HepG2 (cell line): ENCODE results near the gene UQCRC1. TPM values are rescaled to one million over a fixed set of nuclear protein-coding genes. Genes with fewer than 3 reads are reported as not detected.

ENCODE experiments used
- ATAC-seq: fragments of 200-7000 bp; cut with Tn5 transposase; 3 replicates; pipeline ENCODE4 v1.9.1; 2020; ENCODE audit warnings: mild to moderate bottlenecking, moderate library complexity
- BruUV-seq: library from RNA; stranded (reverse); fragments of 400-500 nt; replicated peaks from 2 replicates; lab custom pipeline; 2021; lab: Mats Ljungman, UMichigan
- CTCF ChIA-PET: fragments of 300-600 bp; formaldehyde crosslinking; extraction: SDS; loops from one replicate; lab custom pipeline; 2021; ENCODE audit warnings: low total read pairs, inconsistent platforms, low intra/inter-chr PET ratio; lab: Yijun Ruan, JAX
- POLR2A ChIA-PET: fragments of 350-600 bp; sonication (Branson Sonifier 250); formaldehyde crosslinking; loops from one replicate; lab custom pipeline; 2020; ENCODE audit warnings: antibody characterized with exemption, inconsistent platforms; lab: Yijun Ruan, JAX
- DNase-seq: peaks from one replicate; pipeline ENCODE4 v3.0.0-alpha.2; 2015; ENCODE audit warnings: low spot score
- FAIRE-seq: peaks from 3 replicates; lab custom pipeline; 2011; peaks lifted over from hg19 to GRCh38; lab: Jason Lieb, UNC
- H2AFZ ChIP-seq: one replicate; pipeline ENCODE4 v1.6.1; 2011; ENCODE audit warnings: low read length, inconsistent platforms
- H3K27ac ChIP-seq: fragments of 300-600 bp; 3 replicates; pipeline ENCODE4 v1.8.0; 2011; ENCODE audit warnings: mixed run types, mild to moderate bottlenecking, mixed read lengths, low read length, inconsistent platforms; ENCODE audit not compliant: insufficient read depth; ENCODE audit errors: extremely low read length
- H3K27me3 ChIP-seq, 2 experiments: fragments of 200-600 bp in 1 of 2; 2 replicates in 1 of 2; 3 replicates in 1 of 2; pipeline versions ENCODE4 v1.6.0 to v1.8.0; 2011; ENCODE audit warnings: low read length in 2 of 2, mild to moderate bottlenecking in 2 of 2, moderate library complexity in 2 of 2, inconsistent platforms in 1 of 2; ENCODE audit not compliant: insufficient read depth in 2 of 2, control insufficient read depth in 1 of 2
- H3K36me3 ChIP-seq, 2 experiments: fragments of 200-600 bp in 1 of 2; replicated peaks in 1 of 2; 2 replicates in 1 of 2; 3 replicates in 1 of 2; pipeline versions ENCODE4 v1.5.1 to v1.8.0; 2011; ENCODE audit warnings: low read length in 2 of 2, inconsistent platforms in 1 of 2; ENCODE audit not compliant: insufficient read depth in 2 of 2, control insufficient read depth in 1 of 2
- H3K4me1 ChIP-seq: 2 replicates; pipeline ENCODE4 v1.5.1; 2012; ENCODE audit warnings: low read length, inconsistent platforms; ENCODE audit not compliant: insufficient read depth
- H3K4me2 ChIP-seq: 2 replicates; pipeline ENCODE4 v1.6.0; 2011; ENCODE audit warnings: low read depth, low read length, inconsistent platforms
- H3K4me3 ChIP-seq, 3 experiments: fragments of 200-600 bp in 1 of 3; sonication (generic), shearing (Covaris generic) in 1 of 3; replicated peaks in 1 of 3; 2 replicates each; pipeline ENCODE4 v1.5.1; 2011 to 2016; ENCODE audit warnings: low read length in 3 of 3, inconsistent platforms in 2 of 3, low read depth in 2 of 3, mild to moderate bottlenecking in 2 of 3, control low read depth in 1 of 3, mixed read lengths in 1 of 3; ENCODE audit not compliant: insufficient read depth in 1 of 3
- H3K79me2 ChIP-seq: one replicate; pipeline ENCODE4 v1.6.1; 2011; ENCODE audit warnings: low read length, inconsistent platforms; ENCODE audit not compliant: insufficient read depth
- H3K9ac ChIP-seq: 2 replicates; pipeline ENCODE4 v1.6.0; 2011; ENCODE audit warnings: mild to moderate bottlenecking, low read depth, low read length, inconsistent platforms; ENCODE audit not compliant: insufficient read depth
- H3K9me3 ChIP-seq: 2 replicates; pipeline ENCODE4 v1.5.1; 2012; ENCODE audit warnings: mild to moderate bottlenecking, low read length
- H4K20me1 ChIP-seq: 2 replicates; pipeline ENCODE4 v1.6.0; 2011; ENCODE audit warnings: inconsistent platforms, mild to moderate bottlenecking, low read length, moderate library complexity; ENCODE audit not compliant: insufficient read depth
- ATF7 ChIP-seq, 2 experiments: fragments of 450-650 bp in 1 of 2; sonication (generic) in 1 of 2; formaldehyde crosslinking in 1 of 2; IDR thresholded peaks; 2 replicates each; pipeline versions ENCODE4 v1.4.0 to v1.6.1; 2016 to 2020; ENCODE audit warnings: antibody characterized with exemption in 1 of 2, mild to moderate bottlenecking in 1 of 2, missing genetic modification reagents in 1 of 2
- BATF2 ChIP-seq: sonication (generic); formaldehyde crosslinking; IDR thresholded peaks from 2 replicates; pipeline ENCODE4 v1.8.0; 2022; ENCODE audit warnings: mild to moderate bottlenecking, missing genetic modification reagents, moderate library complexity
- FOXA1 ChIP-seq, 2 experiments: fragments of 450-650 bp in 1 of 2; sonication (generic) in 1 of 2; formaldehyde crosslinking in 1 of 2; IDR thresholded peaks; 2 replicates each; pipeline versions ENCODE4 v1.4.0 to v1.6.1; 2016 to 2020; ENCODE audit warnings: missing genetic modification reagents in 1 of 2
- FOXA3 ChIP-seq: IDR thresholded peaks from 2 replicates; pipeline ENCODE4 v1.6.1; 2016; ENCODE audit warnings: missing genetic modification reagents, missing compliant biosample characterization
- HIVEP1 ChIP-seq: sonication (generic); formaldehyde crosslinking; IDR thresholded peaks from 2 replicates; pipeline ENCODE4 v1.4.0; 2020; ENCODE audit warnings: mild to moderate bottlenecking, missing genetic modification reagents
- HNF4A ChIP-seq: sonication (generic); formaldehyde crosslinking; IDR thresholded peaks from 2 replicates; pipeline ENCODE4 v1.4.0; 2020; ENCODE audit warnings: missing genetic modification reagents
- KLF9 ChIP-seq: IDR thresholded peaks from 2 replicates; pipeline ENCODE4 v1.6.1; 2016; ENCODE audit warnings: low read depth
- LCORL ChIP-seq, 2 experiments: fragments of 450-650 bp in 1 of 2; sonication (generic) in 1 of 2; formaldehyde crosslinking in 1 of 2; IDR thresholded peaks; 2 replicates each; pipeline versions ENCODE4 v1.5.0 to v1.6.1; 2017 to 2020; ENCODE audit warnings: antibody characterized with exemption in 1 of 2, missing genetic modification reagents in 1 of 2
- MIER2 ChIP-seq: IDR thresholded peaks from 2 replicates; pipeline ENCODE4 v1.6.1; 2016; ENCODE audit warnings: missing biosample characterization, missing genetic modification reagents
- NFKB2 ChIP-seq: sonication (generic); formaldehyde crosslinking; IDR thresholded peaks from 2 replicates; pipeline ENCODE4 v1.4.0; 2020; ENCODE audit warnings: missing genetic modification reagents, borderline replicate concordance
- NR2C2 ChIP-seq: sonication (generic); formaldehyde crosslinking; IDR thresholded peaks from 2 replicates; pipeline ENCODE4 v1.4.0; 2020; ENCODE audit warnings: missing genetic modification reagents, mild to moderate bottlenecking, moderate library complexity, borderline replicate concordance
- NR2F6 ChIP-seq, 2 experiments: IDR thresholded peaks; 2 replicates each; pipeline ENCODE4 v1.6.1; 2016; ENCODE audit warnings: antibody characterized with exemption in 1 of 2, mild to moderate bottlenecking in 1 of 2
- RARA ChIP-seq: IDR thresholded peaks from 2 replicates; pipeline ENCODE4 v1.6.1; 2016; ENCODE audit warnings: missing genetic modification reagents, missing compliant biosample characterization
- RARG ChIP-seq: sonication (generic); formaldehyde crosslinking; IDR thresholded peaks from 2 replicates; pipeline ENCODE4 v1.4.0; 2020; ENCODE audit warnings: low read depth, mild to moderate bottlenecking, missing genetic modification reagents
- SALL1 ChIP-seq: sonication (generic); formaldehyde crosslinking; IDR thresholded peaks from 2 replicates; pipeline ENCODE4 v1.8.0; 2022; ENCODE audit warnings: mild to moderate bottlenecking, missing genetic modification reagents
- SP5 ChIP-seq: IDR thresholded peaks from 2 replicates; pipeline ENCODE4 v1.6.1; 2016; ENCODE audit warnings: low read depth, borderline replicate concordance
- THAP11 ChIP-seq: IDR thresholded peaks from 2 replicates; pipeline ENCODE4 v1.6.1; 2016; ENCODE audit warnings: missing biosample characterization, missing genetic modification reagents
- ZNF547 ChIP-seq: sonication (generic); formaldehyde crosslinking; IDR thresholded peaks from 2 replicates; pipeline ENCODE4 v1.5.1; 2020; ENCODE audit warnings: mild to moderate bottlenecking, missing genetic modification reagents
- ZNF614 ChIP-seq: IDR thresholded peaks from 2 replicates; pipeline ENCODE4 v1.6.1; 2018; ENCODE audit warnings: missing biosample characterization, missing genetic modification reagents, inconsistent platforms, borderline replicate concordance
- WGBS: methylation state at CpG from one replicate; pipeline ENCODE4 v1.1.6; 2017; ENCODE audit warnings: low lambda C conversion rate; 5-methylcytosine and 5-hydroxymethylcytosine counted together
- in situ Hi-C: cut with HindIII; loops from 2 replicates; pipeline ENCODE4 v1.10.0; 2017; ENCODE audit warnings: low pct_unique_long_range_greater_than_20kb; ENCODE audit not compliant: extremely low pct_ligation_motif_present
- intact Hi-C: fragments of 100-400 bp; cut with micrococcal nuclease; formaldehyde crosslinking; loops from one replicate; pipeline ENCODE4 v1.10.0; 2022; ENCODE audit not compliant: unreplicated experiment
- polyA plus RNA-seq, 8 experiments: library from polyadenylated mRNA; depleted of rRNA in 3 of 8; stranded (reverse) in 7 of 8; unstranded in 1 of 8; fragments of >200 nt; fragmentation: Illumina TruSeq in 4 of 8; extraction: Trizol in 4 of 8; gene quantifications; 2 replicates each; pipeline versions ENCODE4 v1.2.1 to v1.2.3, GENCODE V29; 2011 to 2016; ENCODE audit warnings: low read depth in 4 of 8, missing spikeins in 1 of 8, mixed read lengths in 1 of 8; ENCODE audit not compliant: insufficient read depth in 1 of 8
- total RNA-seq, 5 experiments: library from RNA; depleted of rRNA; stranded (reverse); fragments of >200 nt; fragmentation: Illumina TruSeq; extraction: Trizol; gene quantifications; 2 replicates each; pipeline ENCODE4 v1.2.3, GENCODE V29; 2016; ENCODE audit warnings: low read depth in 1 of 5
- TF ChIP-seq, protein P1 (sequence below): sonication (generic); formaldehyde crosslinking; IDR thresholded peaks from 2 replicates; pipeline ENCODE4 v1.5.0; 2020; ENCODE audit warnings: missing genetic modification reagents
- TF ChIP-seq, protein P2 (sequence below): IDR thresholded peaks from 2 replicates; pipeline ENCODE4 v1.6.1; 2012; ENCODE audit warnings: inconsistent platforms

The UQCRC1 gene
- total and polyA plus RNA-seq, 2 of the 13 experiments (the other 11 are each of a cell fraction or from before 2014, with no cell fraction given): 316 to 680 TPM

DNA sequence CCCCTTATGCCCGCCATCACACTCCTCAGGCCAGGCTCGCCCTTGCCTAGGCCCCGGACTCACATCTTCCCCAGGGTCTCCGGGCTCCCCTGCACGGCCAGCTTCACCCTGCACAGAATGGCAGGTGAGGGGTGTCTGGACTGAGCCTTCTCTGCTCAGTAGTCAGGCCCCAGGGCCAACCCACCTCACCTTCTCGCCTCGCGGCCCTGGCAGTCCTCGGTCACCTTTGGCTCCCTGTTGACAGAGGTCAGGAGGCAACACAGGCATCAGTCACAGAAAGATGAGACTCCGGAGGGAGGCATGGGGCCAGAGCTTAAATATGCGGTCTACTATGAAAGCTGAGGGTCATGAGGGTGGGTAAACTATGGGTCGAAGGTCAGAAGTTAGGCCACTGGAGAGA lies 37.5 kb downstream of the UQCRC1 start:
- intact Hi-C loops (no loop called here), in situ Hi-C loops (no loop called here)
- Histone ChIP-seq H4K20me1 (no peaks in the 10 kb centered on the region), H3K4me1 (peaks cover 75% of the 10 kb centered on the region), H3K79me2 (no peaks in the 10 kb centered on the region), H3K9me3 (no peaks in the 10 kb centered on the region), H3K4me3 (peak overlapping the region in 2 of 3 experiments; percentile 18 to 37; a peak in 2 of 6 replicates), H3K4me2 (peak overlapping the region; percentile 62), H2AFZ (no peak overlapping the region), H3K36me3 (no peaks in the 10 kb centered on the region), H3K27me3 (no peaks in the 10 kb centered on the region), H3K9ac (no peak overlapping the region), H3K27ac (no peak overlapping the region)
- ChIA-PET CTCF (no interaction called here), POLR2A (interaction anchor here (0.9 kb wide), 1 partner anchor 64 kb away, joined by 3 read pairs; the partner anchor contains the start of gene SLC26A6)
- ATAC-seq (peak; percentile 26), FAIRE-seq (no peak), DNase-seq (peak; percentile 32)
- BruUV-seq: no TSS peak
- 10% methylated on average over 4 of the region's 12 CpGs for WGBS
- TF ChIP-seq, protein P1, sequence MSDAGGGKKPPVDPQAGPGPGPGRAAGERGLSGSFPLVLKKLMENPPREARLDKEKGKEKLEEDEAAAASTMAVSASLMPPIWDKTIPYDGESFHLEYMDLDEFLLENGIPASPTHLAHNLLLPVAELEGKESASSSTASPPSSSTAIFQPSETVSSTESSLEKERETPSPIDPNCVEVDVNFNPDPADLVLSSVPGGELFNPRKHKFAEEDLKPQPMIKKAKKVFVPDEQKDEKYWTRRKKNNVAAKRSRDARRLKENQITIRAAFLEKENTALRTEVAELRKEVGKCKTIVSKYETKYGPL (CRISPR knock-in tag): no peak
- 0 out of 2 replicates have a peak, but pooled peaks have one; percentile 24 for TF ChIP-seq SP5 (CRISPR knock-in tag)
- TF ChIP-seq NFKB2: 0 out of 2 replicates have a peak, but pooled peaks have one; percentile 24
- TF ChIP-seq RARA (CRISPR knock-in tag): 0 out of 2 replicates have a peak, but pooled peaks have one; percentile 21
- TF ChIP-seq HIVEP1 (CRISPR knock-in tag): 0 out of 2 replicates have a peak, but pooled peaks have one; percentile 10
- TF ChIP-seq, protein P2, sequence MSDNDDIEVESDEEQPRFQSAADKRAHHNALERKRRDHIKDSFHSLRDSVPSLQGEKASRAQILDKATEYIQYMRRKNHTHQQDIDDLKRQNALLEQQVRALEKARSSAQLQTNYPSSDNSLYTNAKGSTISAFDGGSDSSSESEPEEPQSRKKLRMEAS: 0 out of 2 replicates have a peak, but pooled peaks have one; percentile 31
- peak; percentile 49; the same call in 1 of the 2 replicates for TF ChIP-seq FOXA3 (CRISPR knock-in tag)
- TF ChIP-seq RARG (CRISPR knock-in tag): no peak
- TF ChIP-seq BATF2 (CRISPR knock-in tag): no peak
- no peak for TF ChIP-seq ZNF614 (CRISPR knock-in tag)
- peak; percentile 48; the same call in 1 of the 2 replicates for TF ChIP-seq HNF4A (CRISPR knock-in tag)
- no peak for TF ChIP-seq LCORL (IDR thresholded peaks at IDR 0.05)
- 0 out of 2 replicates have a peak, but pooled peaks have one; percentile 20 for TF ChIP-seq LCORL (CRISPR knock-in tag; IDR thresholded peaks at IDR 0.05)
- TF ChIP-seq THAP11 (CRISPR knock-in tag): no peak
- peak; percentile 59 for TF ChIP-seq SALL1 (CRISPR knock-in tag)
- TF ChIP-seq ZNF547 (CRISPR knock-in tag): 0 out of 2 replicates have a peak, but pooled peaks have one; percentile 57
- TF ChIP-seq ATF7 (IDR thresholded peaks at IDR 0.05): no peak
- 0 out of 2 replicates have a peak, but pooled peaks have one; percentile 23 for TF ChIP-seq ATF7 (CRISPR knock-in tag; IDR thresholded peaks at IDR 0.05)
- TF ChIP-seq MIER2 (CRISPR knock-in tag): no peak
- TF ChIP-seq KLF9 (CRISPR knock-in tag): no peak
- TF ChIP-seq NR2F6 (IDR thresholded peaks at IDR 0.05): peak; percentile 65
- peak; percentile 76 for TF ChIP-seq NR2F6 (CRISPR knock-in tag; IDR thresholded peaks at IDR 0.05)
- no peak for TF ChIP-seq FOXA1 (IDR thresholded peaks at IDR 0.05)
- peak; percentile 68 for TF ChIP-seq FOXA1 (CRISPR knock-in tag; IDR thresholded peaks at IDR 0.05)
- TF ChIP-seq NR2C2 (CRISPR knock-in tag): peak; percentile 64; the same call in 1 of the 2 replicates
